ENCODE measurements around the gene HOXC12. TPM values are rescaled to one million over a fixed set of nuclear protein-coding genes. Genes with fewer than 3 reads are reported as not detected.
A peak's percentile ranks its signal among the peaks of the same experiment; 100 is the strongest.

Gene HOXC12
- total RNA-seq, 2 experiments from 2014 or later = not detected

GRCh38 chr12:53973236-53974042 lies 18.7 kb downstream of the HOXC12 start:
- Mint-ChIP-seq H3K4me3 (no peak overlapping the region), H3K27me3 (peaks cover 90% of the 10 kb centered on the region), H3K27ac (peak overlapping the region; percentile 70), H3K36me3 (peaks cover 5% of the 10 kb centered on the region), H3K9me3 (ENCODE audit: low read depth) (no peaks in the 10 kb centered on the region), H3K4me1 (peaks cover 8% of the 10 kb centered on the region)
- DNase-seq = no peak
- ATAC-seq = no peak
- CTCF ChIA-PET = interaction anchor here (0.8 to 2.1 kb wide), 2 partner anchors 12 to 19 kb away, joined by 3 to 8 read pairs; partner anchors contain the start of gene HOXC10

DNA sequence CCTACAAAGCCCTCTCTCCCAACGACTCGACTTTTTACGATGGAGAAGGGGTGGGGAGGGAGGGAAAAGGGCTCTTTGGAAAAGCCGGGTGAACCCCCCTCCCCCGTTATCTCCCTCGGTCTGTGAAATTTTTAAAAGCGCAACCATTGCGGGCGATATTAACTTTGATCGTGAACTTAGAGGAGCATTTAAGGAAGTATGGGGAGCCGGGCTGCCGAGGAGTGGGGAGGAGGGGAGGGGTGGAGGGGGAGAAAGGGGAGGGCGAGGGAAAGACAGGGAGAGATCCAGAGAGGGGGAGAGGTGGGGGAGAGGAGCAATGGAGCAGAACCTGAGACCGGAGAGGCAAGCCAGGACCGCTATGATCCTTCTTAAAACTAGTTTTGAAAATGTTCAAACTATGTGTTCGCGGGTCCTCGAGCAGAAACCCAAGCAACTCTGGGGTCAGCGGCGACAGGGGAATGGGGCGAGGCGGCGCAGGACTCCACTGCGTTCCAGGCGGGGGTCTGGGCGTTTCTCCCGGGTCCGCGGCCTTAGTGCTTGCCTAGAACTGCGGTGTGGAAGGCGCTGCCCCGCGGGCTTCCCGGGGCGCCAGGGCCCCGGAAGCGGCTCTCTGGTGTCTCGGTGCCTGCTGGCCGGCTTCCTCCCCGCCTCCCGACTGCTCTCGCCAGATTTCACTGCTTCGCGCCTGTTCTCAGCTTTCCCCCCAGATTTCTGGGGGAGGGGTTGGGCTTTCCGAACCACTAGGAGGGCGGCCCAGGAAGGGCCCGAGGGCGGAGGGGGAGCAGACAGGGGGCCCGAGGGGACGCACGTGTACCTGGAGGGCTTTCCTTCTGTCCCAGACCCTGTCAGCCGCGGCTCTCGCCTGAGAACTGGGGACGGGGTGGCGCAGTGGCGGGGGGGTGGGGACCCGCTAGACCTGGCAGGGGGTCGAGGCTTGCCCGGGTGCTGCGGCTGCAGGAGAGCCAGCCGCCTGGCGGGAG lies 19.7 kb downstream of the HOXC12 start, which contains the start of gene HOTAIR:
HOTAIR (minus strand) TSS at position 871 of the 980 bp plus-strand sequence.
- ATAC-seq = no peak
- Mint-ChIP-seq H3K4me1 (peaks cover 8% of the 10 kb centered on the region), H3K9me3 (ENCODE audit: low read depth) (no peaks in the 10 kb centered on the region), H3K4me3 (no peak within 1 kb of the TSS), H3K36me3 (peaks cover 5% of the 10 kb centered on the region), H3K27me3 (peaks cover 90% of the 10 kb centered on the region), H3K27ac (peak within 1 kb of the TSS; percentile 69)
- no peak for DNase-seq
- CTCF ChIA-PET = no interaction called here

- no peak overlapping the region for H3K27ac Mint-ChIP-seq
- peaks cover 5% of the 10 kb centered on the region for H3K36me3 Mint-ChIP-seq
- no peaks in the 10 kb centered on the region for H3K9me3 Mint-ChIP-seq (ENCODE audit: low read depth)
- no peak overlapping the region for H3K4me3 Mint-ChIP-seq
- H3K27me3 Mint-ChIP-seq = peaks cover 90% of the 10 kb centered on the region
- no peak for ATAC-seq
- H3K4me1 Mint-ChIP-seq = peaks cover 8% of the 10 kb centered on the region
- DNase-seq = no peak
- CTCF ChIA-PET = no interaction called here
Observed at GRCh38 chr12:53975064-53975471, 20.4 kb downstream of the HOXC12 start.

DNA sequence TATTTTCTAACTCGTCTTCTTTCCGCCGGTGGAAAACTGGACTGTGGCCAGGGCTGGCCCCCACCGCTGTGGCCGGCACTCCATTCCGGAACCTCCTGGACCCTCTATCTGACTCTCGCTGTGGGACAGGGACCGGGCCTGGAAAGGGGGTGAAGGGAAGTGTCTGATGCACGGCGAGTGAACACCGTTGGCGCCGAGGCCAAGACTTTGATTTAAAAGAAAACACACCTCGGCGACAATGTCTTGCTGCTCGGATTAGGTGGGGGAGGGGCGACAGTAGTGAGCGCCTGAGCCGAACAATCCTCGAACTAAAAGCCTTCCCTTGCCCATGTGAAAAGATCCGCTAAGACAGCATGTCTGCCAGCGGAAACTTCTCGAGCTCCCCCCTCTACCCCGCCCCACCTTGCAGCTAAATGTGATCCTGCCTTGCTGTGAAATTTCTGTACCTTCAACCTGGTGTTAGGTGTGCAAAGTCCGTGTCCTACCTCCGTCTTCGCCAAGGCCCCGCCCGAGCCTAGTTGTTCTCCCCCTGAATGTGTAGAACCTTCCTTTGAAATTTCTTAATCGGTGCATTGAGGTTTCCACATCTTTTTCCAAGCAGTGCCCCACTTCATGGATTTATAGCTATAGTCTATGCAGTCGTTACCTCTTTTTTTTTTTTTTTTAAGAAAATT lies 20.9 kb downstream of the HOXC12 start:
- Mint-ChIP-seq H3K9me3 (ENCODE audit: low read depth) (no peaks in the 10 kb centered on the region), H3K4me1 (peaks cover 8% of the 10 kb centered on the region), H3K27ac (peak overlapping the region; percentile 69)

DNA sequence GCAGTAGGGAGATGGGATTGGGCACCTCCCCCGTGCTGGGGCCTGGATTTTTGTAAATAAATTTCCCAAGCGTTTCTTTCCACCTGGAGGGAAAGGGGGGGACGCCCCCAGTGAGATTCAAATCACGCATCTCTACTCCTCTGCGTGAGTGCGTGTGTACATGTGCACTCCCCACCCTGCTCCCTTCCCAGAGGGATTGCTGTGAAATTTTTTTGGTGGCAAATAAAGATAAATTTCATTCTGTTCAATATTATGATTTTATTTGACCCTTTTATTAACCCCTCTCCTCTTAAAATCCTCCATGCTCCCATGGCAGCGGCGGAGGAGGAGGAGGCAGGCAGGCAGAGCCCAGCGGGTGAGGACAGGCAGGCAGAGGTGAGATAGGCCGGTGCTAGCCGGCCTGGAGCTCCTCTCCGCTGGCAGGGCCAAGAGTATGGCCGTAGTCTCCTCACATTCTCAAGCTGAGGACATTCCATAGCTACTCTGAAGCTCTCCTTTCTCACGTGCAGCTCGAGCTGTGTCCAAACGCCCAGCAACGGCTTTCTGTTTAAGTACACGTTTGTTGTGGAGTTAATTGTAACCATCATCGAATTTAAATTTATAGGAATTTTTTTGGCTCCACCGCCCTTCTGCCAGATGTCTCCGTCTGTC lies 21.6 kb downstream of the HOXC12 start:
- H3K27me3 Mint-ChIP-seq = peaks cover 90% of the 10 kb centered on the region
- no peak overlapping the region for H3K27ac Mint-ChIP-seq
- ATAC-seq (no peak), DNase-seq (no peak)
- H3K4me1 Mint-ChIP-seq = peaks cover 8% of the 10 kb centered on the region
- no peaks in the 10 kb centered on the region for H3K9me3 Mint-ChIP-seq (ENCODE audit: low read depth)
- peaks cover 5% of the 10 kb centered on the region for H3K36me3 Mint-ChIP-seq
- H3K4me3 Mint-ChIP-seq = no peak overlapping the region
- CTCF ChIA-PET = interaction anchor here (0.7 kb wide), 1 partner anchor 22 kb away, joined by 3 read pairs; the partner anchor contains the start of gene HOXC12

More for the DNA sequence above, 20.9 kb downstream of the HOXC12 start:
- no peak overlapping the region for H3K4me3 Mint-ChIP-seq
- DNase-seq (no peak), ATAC-seq (no peak)
- H3K27me3 Mint-ChIP-seq = peaks cover 90% of the 10 kb centered on the region
- H3K36me3 Mint-ChIP-seq = peaks cover 5% of the 10 kb centered on the region
- CTCF ChIA-PET = interaction anchor here (0.7 kb wide), 1 partner anchor 21 kb away, joined by 3 read pairs; the partner anchor contains the start of gene HOXC12

- Mint-ChIP-seq H3K27ac (no peak overlapping the region), H3K4me1 (peaks cover 8% of the 10 kb centered on the region), H3K36me3 (peaks cover 5% of the 10 kb centered on the region), H3K9me3 (ENCODE audit: low read depth) (no peaks in the 10 kb centered on the region), H3K27me3 (peaks cover 90% of the 10 kb centered on the region), H3K4me3 (no peak overlapping the region)
- no peak for DNase-seq
- no peak for ATAC-seq
- CTCF ChIA-PET = no interaction called here
Observed at GRCh38 chr12:53976823-53977595, 22.3 kb downstream of the HOXC12 start.

- Mint-ChIP-seq H3K9me3 (ENCODE audit: low read depth) (no peaks in the 10 kb centered on the region), H3K27me3 (peaks cover 90% of the 10 kb centered on the region), H3K4me1 (peaks cover 8% of the 10 kb centered on the region), H3K27ac (no peak overlapping the region), H3K4me3 (no peak overlapping the region), H3K36me3 (peaks cover 5% of the 10 kb centered on the region)
- CTCF ChIA-PET = no interaction called here
- DNase-seq (no peak), ATAC-seq (no peak)
Observed at GRCh38 chr12:53977596-53978445, 23.1 kb downstream of the HOXC12 start.

- CTCF ChIA-PET = interaction anchor here (1.1 kb wide), 1 partner anchor 13 kb away, joined by 3 read pairs; no protein-coding TSS in a partner anchor
- no peak overlapping the region for H3K27ac Mint-ChIP-seq
- DNase-seq (no peak), ATAC-seq (no peak)
- H3K4me1 Mint-ChIP-seq = peaks cover 4% of the 10 kb centered on the region
- peaks cover 2% of the 10 kb centered on the region for H3K36me3 Mint-ChIP-seq
- no peak overlapping the region for H3K4me3 Mint-ChIP-seq
- peaks cover 92% of the 10 kb centered on the region for H3K27me3 Mint-ChIP-seq
- no peaks in the 10 kb centered on the region for H3K9me3 Mint-ChIP-seq (ENCODE audit: low read depth)
Observed at GRCh38 chr12:53978477-53979356, 24.0 kb downstream of the HOXC12 start.

GRCh38 chr12:53980104-53980801 lies 25.6 kb downstream of the HOXC12 start:
- no peak overlapping the region for H3K4me3 Mint-ChIP-seq
- H3K9me3 Mint-ChIP-seq (ENCODE audit: low read depth) = no peaks in the 10 kb centered on the region
- peaks cover 96% of the 10 kb centered on the region for H3K27me3 Mint-ChIP-seq
- H3K27ac Mint-ChIP-seq = no peak overlapping the region
- DNase-seq (no peak), ATAC-seq (no peak)
- peaks cover 2% of the 10 kb centered on the region for H3K36me3 Mint-ChIP-seq
- peaks cover 9% of the 10 kb centered on the region for H3K4me1 Mint-ChIP-seq
- CTCF ChIA-PET = no interaction called here

DNA sequence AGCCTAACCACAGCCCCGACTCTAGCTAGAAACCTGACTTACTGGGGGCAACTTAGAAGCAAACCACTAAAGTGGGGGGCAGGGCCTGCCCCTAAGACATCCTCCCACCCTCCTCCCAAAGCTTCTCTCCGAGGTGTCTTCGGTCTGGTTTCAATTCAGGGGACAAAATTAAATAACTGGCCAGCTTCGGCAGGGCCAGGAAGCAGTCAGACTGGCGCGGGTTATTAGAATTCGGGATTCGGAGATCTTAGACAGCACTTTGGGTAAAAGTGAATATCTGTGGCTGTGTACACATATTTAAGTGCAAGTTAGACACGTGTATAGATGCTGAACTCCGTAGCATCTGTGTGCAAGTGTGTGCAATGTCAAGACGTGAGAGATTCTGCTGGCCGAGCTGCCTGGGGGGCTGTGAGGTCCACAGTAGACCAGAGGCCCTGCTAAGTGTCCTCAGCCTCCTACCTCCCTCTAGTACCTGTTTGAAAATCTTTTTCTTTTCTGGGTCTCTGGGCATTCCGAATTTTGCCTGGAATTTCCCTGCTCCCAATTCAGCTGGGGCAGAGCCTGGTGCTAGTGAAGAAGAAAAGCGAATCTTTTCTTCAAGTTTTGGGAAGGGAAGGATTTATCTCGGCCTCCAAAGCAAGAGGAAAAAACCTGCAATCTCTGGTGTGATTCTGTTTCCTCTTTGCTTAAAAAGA lies 26.2 kb downstream of the HOXC12 start:
- no peaks in the 10 kb centered on the region for H3K9me3 Mint-ChIP-seq (ENCODE audit: low read depth)
- no peak overlapping the region for H3K4me3 Mint-ChIP-seq

More for the DNA sequence above, 26.2 kb downstream of the HOXC12 start:
- Mint-ChIP-seq H3K36me3 (no peaks in the 10 kb centered on the region), H3K27ac (no peak overlapping the region), H3K27me3 (peaks cover 97% of the 10 kb centered on the region), H3K4me1 (peaks cover 9% of the 10 kb centered on the region)
- no peak for ATAC-seq
- CTCF ChIA-PET = interaction anchor here (0.8 kb wide), 1 partner anchor 10 kb away, joined by 3 read pairs; no protein-coding TSS in a partner anchor
- no peak for DNase-seq

All from activated CD8-positive, alpha-beta memory T cell treated with anti-CD3 and anti-CD28 coated beads, Interleukin-2, amount 10 ng/mL, durations not matched to agents 7 days and 5 days (primary cell).